ENCODE results near the gene ANO1. TPM values are rescaled to one million over a fixed set of nuclear protein-coding genes. Genes with fewer than 3 reads are reported as not detected.

The ANO1 gene
- total RNA-seq, 1 donor from 2014 or later: 0.14 TPM

DNA sequence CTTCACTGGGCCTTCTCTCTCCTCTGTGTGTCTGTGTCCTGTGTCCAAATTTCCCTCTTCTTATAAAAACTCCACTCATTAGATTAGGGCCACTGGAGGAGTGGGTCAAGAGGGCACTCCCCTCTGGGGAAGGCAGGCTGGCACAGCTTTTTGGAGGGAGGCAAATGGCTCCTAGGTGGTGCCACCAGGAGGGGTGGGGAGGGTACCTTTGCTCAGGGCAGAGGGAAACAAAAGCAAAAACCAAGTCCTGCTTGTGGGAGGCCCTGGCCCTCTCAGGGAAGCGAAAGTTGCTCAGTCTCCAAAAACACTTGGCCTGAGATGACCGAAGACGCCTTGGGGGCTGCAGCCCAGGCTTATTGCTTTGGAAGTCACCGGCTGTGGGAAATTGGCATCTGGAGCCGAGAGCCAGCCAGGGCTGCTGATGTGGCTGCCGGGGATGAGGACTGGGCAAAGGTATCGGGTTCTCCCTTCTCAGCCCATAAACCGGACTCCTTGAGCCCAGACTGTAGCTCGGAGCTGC, 48.2 kb upstream of the ANO1 start:
- no peak for DNase-seq (ENCODE audit: low read depth)
- H2AFZ ChIP-seq (ENCODE audit: low read depth, low read length): no peak overlapping the region
- no peaks in the 10 kb centered on the region for H3K9me3 ChIP-seq (ENCODE audit: insufficient read depth, low read depth, low read length)
- no peaks in the 10 kb centered on the region for H3K79me2 ChIP-seq (ENCODE audit: insufficient read depth, low read length)
- H3K9me3 Mint-ChIP-seq (ENCODE audit: unreplicated experiment): no peaks in the 10 kb centered on the region
- TF ChIP-seq, protein P1, sequence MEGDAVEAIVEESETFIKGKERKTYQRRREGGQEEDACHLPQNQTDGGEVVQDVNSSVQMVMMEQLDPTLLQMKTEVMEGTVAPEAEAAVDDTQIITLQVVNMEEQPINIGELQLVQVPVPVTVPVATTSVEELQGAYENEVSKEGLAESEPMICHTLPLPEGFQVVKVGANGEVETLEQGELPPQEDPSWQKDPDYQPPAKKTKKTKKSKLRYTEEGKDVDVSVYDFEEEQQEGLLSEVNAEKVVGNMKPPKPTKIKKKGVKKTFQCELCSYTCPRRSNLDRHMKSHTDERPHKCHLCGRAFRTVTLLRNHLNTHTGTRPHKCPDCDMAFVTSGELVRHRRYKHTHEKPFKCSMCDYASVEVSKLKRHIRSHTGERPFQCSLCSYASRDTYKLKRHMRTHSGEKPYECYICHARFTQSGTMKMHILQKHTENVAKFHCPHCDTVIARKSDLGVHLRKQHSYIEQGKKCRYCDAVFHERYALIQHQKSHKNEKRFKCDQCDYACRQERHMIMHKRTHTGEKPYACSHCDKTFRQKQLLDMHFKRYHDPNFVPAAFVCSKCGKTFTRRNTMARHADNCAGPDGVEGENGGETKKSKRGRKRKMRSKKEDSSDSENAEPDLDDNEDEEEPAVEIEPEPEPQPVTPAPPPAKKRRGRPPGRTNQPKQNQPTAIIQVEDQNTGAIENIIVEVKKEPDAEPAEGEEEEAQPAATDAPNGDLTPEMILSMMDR (IDR thresholded peaks at IDR 0.05; ENCODE audit: insufficient read depth, low read depth, low read length): no peak
- no peak for TF ChIP-seq EZH2 (IDR thresholded peaks at IDR 0.05; ENCODE audit: insufficient read depth, low read length)
- no peaks in the 10 kb centered on the region for H4K20me1 ChIP-seq (ENCODE audit: insufficient read depth, low read length)
- H3K4me1 Mint-ChIP-seq (ENCODE audit: low read depth, unreplicated experiment): peaks cover 4% of the 10 kb centered on the region
- H3K36me3 Mint-ChIP-seq (ENCODE audit: low read depth, unreplicated experiment): no peaks in the 10 kb centered on the region
- FAIRE-seq: no peak
- no peak overlapping the region for H3K27ac Mint-ChIP-seq (ENCODE audit: unreplicated experiment)
- no peaks in the 10 kb centered on the region for H3K4me1 ChIP-seq (ENCODE audit: insufficient read depth, low read length)
- H3K27me3 ChIP-seq (ENCODE audit: insufficient read depth, low read length): no peaks in the 10 kb centered on the region
- H3K27ac ChIP-seq (ENCODE audit: low read depth, low read length): no peak overlapping the region
- no peak overlapping the region for H3K4me3 Mint-ChIP-seq (ENCODE audit: unreplicated experiment)
- H3K4me2 ChIP-seq (ENCODE audit: low read length): no peak overlapping the region
- no peak overlapping the region for H3K9ac ChIP-seq (ENCODE audit: low read length)
- no peaks in the 10 kb centered on the region for H3K36me3 ChIP-seq (ENCODE audit: insufficient read depth, low read length)
- H3K27me3 Mint-ChIP-seq (ENCODE audit: low read depth, unreplicated experiment): peaks cover 42% of the 10 kb centered on the region
- no peak overlapping the region for H3K4me3 ChIP-seq (ENCODE audit: insufficient read depth, low read depth, low read length)

DNA sequence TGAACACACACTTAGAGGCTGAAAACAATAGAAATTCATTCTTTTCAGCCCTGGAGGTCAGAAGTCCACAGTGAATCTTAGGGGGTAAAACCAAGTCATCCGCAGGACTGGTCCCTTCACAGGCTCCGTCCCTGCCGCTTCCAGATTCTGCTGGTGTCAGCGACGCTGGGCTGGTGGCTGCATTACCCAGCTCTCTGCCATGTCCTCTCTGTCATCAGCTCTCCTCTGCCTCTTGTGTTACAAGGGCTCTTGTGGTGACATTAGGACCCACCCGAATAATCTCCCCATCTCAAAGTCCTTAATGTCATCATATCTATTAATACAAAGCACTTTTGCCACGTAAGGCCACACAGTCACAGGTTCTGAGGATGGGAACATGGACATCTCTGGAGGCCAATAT, 47.7 kb upstream of the ANO1 start:
- Histone ChIP-seq H3K36me3 (ENCODE audit: insufficient read depth, low read length) (no peaks in the 10 kb centered on the region), H3K4me2 (ENCODE audit: low read length) (no peak overlapping the region), H3K27me3 (ENCODE audit: insufficient read depth, low read length) (no peaks in the 10 kb centered on the region), H2AFZ (ENCODE audit: low read depth, low read length) (no peak overlapping the region), H3K9me3 (ENCODE audit: insufficient read depth, low read depth, low read length) (no peaks in the 10 kb centered on the region), H3K4me1 (ENCODE audit: insufficient read depth, low read length) (no peaks in the 10 kb centered on the region), H3K9ac (ENCODE audit: low read length) (no peak overlapping the region), H3K27ac (ENCODE audit: low read depth, low read length) (no peak overlapping the region), H3K4me3 (ENCODE audit: insufficient read depth, low read depth, low read length) (no peak overlapping the region), H4K20me1 (ENCODE audit: insufficient read depth, low read length) (no peaks in the 10 kb centered on the region), H3K79me2 (ENCODE audit: insufficient read depth, low read length) (no peaks in the 10 kb centered on the region)
- peaks cover 4% of the 10 kb centered on the region for H3K4me1 Mint-ChIP-seq (ENCODE audit: low read depth, unreplicated experiment)
- no peaks in the 10 kb centered on the region for H3K9me3 Mint-ChIP-seq (ENCODE audit: unreplicated experiment)
- TF ChIP-seq, protein P1 (IDR thresholded peaks at IDR 0.05; ENCODE audit: insufficient read depth, low read depth, low read length): no peak
- TF ChIP-seq EZH2 (IDR thresholded peaks at IDR 0.05; ENCODE audit: insufficient read depth, low read length): no peak
- no peaks in the 10 kb centered on the region for H3K36me3 Mint-ChIP-seq (ENCODE audit: low read depth, unreplicated experiment)
- H3K27me3 Mint-ChIP-seq (ENCODE audit: low read depth, unreplicated experiment): peaks cover 44% of the 10 kb centered on the region
- FAIRE-seq (no peak), DNase-seq (ENCODE audit: low read depth) (no peak)
- H3K27ac Mint-ChIP-seq (ENCODE audit: unreplicated experiment): no peak overlapping the region
- H3K4me3 Mint-ChIP-seq (ENCODE audit: unreplicated experiment): no peak overlapping the region

DNA sequence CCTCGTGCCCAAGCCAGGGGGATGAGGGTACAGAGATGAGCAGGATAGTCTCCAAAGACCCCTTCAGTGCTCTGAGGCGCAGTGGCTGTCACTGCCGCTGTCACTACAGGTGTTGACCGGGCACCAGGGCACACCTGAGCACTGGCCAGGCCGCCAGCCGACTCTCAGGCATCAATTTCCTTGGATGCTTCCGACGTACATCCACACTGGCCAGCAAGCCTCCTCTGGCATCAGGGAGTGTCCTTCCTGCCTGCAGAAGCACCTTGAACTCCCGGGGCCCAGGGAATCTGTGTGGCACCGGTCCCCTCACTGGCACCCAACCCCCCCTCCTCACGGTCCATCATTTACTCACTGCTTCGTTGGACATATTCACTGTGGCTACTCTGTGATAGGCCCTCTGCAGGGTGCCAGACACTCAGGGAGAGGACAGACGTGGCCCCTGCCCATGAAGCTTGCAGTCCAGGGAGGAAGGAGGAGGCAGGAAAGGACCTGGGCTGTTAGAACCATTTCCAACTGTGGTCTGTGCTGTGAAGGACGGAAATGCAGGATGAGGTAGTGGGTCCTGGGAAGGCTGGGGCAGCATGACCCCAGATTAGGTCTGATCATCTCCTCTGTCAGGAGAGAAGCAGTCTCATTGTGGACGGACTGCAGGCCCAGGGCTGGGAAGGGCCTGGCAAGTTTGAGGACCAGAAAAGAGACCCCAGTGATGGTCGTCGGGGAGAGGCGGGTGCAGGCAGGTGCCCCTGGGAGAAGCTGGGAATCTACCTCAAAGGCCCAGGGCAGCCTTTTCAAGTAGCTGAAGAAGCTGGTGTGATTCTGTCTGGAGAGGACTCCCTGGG, 46.3 kb upstream of the ANO1 start:
- TF ChIP-seq EZH2 (IDR thresholded peaks at IDR 0.05; ENCODE audit: insufficient read depth, low read length): no peak
- TF ChIP-seq, protein P1 (IDR thresholded peaks at IDR 0.05; ENCODE audit: insufficient read depth, low read depth, low read length): no peak
- DNase-seq (ENCODE audit: low read depth) (no peak), FAIRE-seq (no peak)
- Mint-ChIP-seq H3K36me3 (ENCODE audit: low read depth, unreplicated experiment) (no peaks in the 10 kb centered on the region), H3K4me1 (ENCODE audit: low read depth, unreplicated experiment) (peaks cover 4% of the 10 kb centered on the region), H3K27ac (ENCODE audit: unreplicated experiment) (no peak overlapping the region), H3K4me3 (ENCODE audit: unreplicated experiment) (no peak overlapping the region), H3K9me3 (ENCODE audit: unreplicated experiment) (no peaks in the 10 kb centered on the region), H3K27me3 (ENCODE audit: low read depth, unreplicated experiment) (peaks cover 44% of the 10 kb centered on the region)
- Histone ChIP-seq H3K36me3 (ENCODE audit: insufficient read depth, low read length) (no peaks in the 10 kb centered on the region), H3K79me2 (ENCODE audit: insufficient read depth, low read length) (no peaks in the 10 kb centered on the region), H3K4me3 (ENCODE audit: insufficient read depth, low read depth, low read length) (no peak overlapping the region), H3K4me2 (ENCODE audit: low read length) (no peak overlapping the region), H3K9ac (ENCODE audit: low read length) (no peak overlapping the region), H3K27ac (ENCODE audit: low read depth, low read length) (no peak overlapping the region), H3K9me3 (ENCODE audit: insufficient read depth, low read depth, low read length) (no peaks in the 10 kb centered on the region), H3K27me3 (ENCODE audit: insufficient read depth, low read length) (no peaks in the 10 kb centered on the region), H2AFZ (ENCODE audit: low read depth, low read length) (no peak overlapping the region), H4K20me1 (ENCODE audit: insufficient read depth, low read length) (no peaks in the 10 kb centered on the region), H3K4me1 (ENCODE audit: insufficient read depth, low read length) (no peaks in the 10 kb centered on the region)
